MV-4-11 (cell line): Measurements from ENCODE around the gene MIA.
"Not testable (repeated sequence)": the region's sequence is repeated elsewhere in the genome, so short reads cannot be mapped to it uniquely, and the experiment has no call there.

Source experiments
- DNase-seq: peaks from one replicate; lab custom pipeline; 2025; lab: John Stamatoyannopoulos, UW

MIA gene

DNA sequence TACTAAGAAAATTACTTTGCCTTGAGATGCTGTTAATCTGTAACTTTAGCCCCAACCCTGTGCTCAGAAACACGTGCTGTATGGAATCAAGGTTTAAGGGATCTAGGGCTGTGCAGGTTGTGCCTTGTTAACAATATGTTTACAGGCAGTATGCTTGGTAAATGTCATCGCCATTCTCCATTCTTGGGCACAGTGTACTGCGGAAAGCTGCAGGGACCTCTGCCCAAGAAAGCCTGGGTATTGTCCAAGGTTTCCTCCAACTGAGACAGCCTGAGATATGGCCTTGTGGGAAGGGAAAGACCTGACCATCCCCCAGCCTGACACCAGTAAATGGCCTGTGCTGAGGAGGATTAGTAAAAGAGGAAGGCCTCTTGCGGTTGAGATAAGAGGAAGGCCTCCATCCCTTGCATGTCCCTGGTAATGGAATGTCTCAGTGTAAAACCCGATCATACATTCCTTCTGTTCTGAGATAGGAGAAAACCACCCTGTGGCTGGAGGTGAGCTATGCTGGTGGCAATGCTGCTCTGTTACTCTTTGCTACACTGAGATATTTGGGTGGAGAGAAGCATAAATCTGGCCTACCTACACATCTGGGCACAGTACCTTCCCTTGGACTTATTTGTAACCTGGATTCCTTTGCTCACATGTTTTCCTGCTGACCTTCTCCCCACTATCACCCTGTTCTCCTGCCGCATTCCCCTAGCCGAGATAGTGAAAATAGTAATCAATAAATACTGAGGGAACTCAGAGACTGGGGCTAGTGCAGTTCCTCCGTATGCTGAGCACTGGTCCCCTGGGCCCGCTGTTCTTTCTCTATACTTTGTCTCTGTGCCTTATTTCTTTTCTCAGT lies 47.6 kb downstream of the MIA start:
- DNase-seq = peak; percentile 98

DNA sequence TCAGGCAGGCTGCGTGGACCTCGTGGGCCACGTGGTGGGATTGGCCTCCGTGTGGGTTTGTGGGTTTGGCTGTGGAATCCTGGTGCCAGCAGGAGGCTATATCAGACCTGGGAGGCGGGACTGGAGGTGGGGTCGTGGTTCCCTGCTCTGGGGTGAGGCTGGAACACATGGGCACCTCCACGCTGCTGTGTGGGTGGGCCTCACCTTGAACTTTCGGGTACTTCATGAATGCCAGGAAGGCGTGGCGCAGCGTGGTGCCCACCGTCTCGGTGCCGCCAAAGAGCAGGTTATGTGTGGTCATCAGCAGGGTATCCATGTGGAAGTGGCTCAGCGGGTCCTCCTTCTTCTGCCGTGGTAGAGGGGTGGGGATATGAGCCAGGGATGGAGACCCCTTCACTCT lies 49.6 kb downstream of the MIA start:
- not testable (repeated sequence) for DNase-seq

DNA sequence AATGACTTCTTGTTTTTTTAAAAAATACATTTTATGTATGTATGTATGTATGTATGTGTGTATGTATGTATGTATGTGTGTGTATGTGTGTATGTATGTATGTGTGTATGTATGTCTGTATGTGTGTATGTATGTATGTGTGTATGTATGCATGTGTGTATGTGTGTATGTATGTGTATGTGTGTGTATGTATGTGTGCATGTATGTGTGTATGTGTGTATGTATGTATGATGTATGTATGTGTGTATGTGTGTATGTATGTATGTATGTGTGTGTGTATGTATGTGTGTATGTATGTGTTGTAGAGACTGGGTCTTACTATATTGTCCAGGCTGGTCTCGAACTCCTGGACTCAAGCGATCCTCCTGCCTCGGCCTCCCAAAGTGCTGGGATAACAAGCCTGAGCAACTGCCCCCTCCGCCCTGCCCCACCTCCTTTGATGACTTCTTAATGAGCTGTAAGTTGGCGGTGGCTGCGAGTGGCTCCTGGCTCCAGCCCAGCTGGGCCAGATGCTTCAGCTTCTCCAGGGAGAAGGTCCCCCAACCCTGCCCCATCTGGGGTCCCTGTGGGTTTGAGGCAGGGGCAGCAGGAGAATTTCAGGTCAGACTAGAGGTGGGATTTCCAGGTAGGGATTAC lies 50.3 kb downstream of the MIA start:
- DNase-seq = not testable (repeated sequence)

DNA sequence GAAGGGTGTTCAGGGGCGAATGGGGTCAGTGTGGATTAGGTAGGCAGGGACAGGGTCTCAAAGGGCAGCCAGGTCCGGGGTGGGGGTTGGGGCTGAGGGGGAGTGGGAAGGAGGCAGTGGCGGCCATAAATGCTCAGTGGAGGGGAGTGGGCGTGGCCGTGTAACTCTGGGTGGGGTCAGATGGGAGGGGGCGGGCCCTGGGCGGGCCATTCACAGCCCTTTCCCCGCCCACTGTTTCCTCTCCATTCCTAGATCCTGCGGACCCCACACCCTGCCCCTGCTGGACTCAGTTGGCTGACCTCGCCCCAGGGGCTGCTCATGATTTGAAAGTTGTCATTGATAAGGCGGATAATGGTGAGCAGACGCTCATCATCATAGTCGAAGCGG lies 51.0 kb downstream of the MIA start:
- not testable (repeated sequence) for DNase-seq

DNA sequence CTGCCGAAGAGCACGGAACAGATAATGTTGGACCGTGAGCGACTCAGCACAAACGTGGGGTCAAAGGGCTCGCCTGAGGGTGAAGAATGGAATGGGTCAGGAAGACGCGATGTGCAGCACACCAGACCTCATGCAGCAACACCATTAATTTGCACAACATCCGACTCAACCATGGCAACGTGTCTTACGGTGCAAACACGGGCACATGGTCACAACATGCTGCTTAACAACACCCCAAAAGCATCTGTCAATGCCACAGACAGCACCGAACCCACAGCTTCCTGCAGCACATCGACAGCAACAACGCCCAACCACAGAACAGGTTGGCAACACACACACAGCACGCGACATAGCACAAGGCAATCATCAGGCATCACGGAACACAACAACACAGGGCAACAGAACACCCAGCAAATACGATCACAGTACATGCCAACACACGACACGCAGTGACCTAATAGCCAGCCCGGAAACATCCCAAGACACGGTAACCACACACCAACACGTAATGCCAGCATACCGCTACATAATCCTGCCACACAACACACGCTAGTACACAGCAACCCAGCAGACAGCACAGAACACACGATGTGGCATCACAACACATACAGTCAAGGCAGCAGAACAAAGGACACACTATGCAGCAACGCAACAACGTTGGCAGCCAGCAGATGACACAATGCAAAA lies 51.5 kb downstream of the MIA start:
- DNase-seq = peak; percentile 80
